ENCODE results near the gene TPRG1L.

TPRG1L gene

DNA sequence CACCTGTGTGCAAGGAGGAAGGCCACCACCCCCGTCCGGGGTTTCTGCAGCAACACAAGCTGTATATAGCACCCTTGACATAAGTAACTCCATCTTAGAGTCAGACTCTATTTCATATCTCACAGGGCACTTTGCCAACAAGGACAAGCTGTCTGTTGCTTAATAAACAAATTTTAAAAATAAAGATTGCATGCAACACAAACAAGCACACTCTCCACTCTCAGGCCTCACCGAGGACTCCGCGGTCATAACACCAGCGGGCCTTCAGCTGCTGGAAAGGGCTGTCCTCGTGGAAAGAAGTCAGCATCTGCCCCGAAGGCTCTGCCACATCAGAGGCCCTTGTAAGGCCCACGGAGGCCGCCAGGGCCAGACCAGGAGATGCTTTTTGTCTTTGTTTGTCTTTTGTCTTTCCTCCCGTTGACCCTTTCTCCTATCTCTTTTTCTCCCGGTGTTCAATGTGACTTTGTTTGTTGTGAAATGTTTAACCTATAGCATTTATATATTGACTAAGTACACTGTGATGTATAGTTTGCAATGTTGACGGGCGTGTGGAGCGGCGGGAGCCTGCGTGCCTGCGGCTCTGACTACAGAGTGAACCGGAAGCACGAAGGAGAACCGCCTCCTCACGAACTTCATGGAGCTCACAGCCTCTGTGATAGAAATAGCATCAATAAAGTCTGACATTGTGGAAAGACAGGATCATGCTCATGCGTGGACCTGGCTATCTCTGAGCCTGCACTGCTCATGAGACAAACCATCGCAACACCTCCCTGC is 37.6 kb upstream of the TPRG1L start:
- Histone ChIP-seq H3K4me3 (ENCODE audit: low read depth, low read length, poor library complexity, severe bottlenecking) (no peak overlapping the region), H3K4me1 (ENCODE audit: insufficient read depth, low read length, severe bottlenecking) (no peaks in the 10 kb centered on the region), H2AFZ (ENCODE audit: low read length) (no peak overlapping the region), H3K27me3 (ENCODE audit: insufficient read depth, low read length) (no peaks in the 10 kb centered on the region), H3K79me2 (ENCODE audit: insufficient read depth, low read length) (no peaks in the 10 kb centered on the region), H3K36me3 (ENCODE audit: insufficient read depth, low read length) (no peaks in the 10 kb centered on the region), H4K20me1 (ENCODE audit: insufficient read depth, low read length) (no peaks in the 10 kb centered on the region), H3K27ac (ENCODE audit: low read depth, low read length, poor library complexity, severe bottlenecking) (no peak overlapping the region), H3F3A (ENCODE audit: insufficient read depth, low read length) (no peaks in the 10 kb centered on the region), H3K9me2 (ENCODE audit: low read depth, low read length) (no peaks in the 10 kb centered on the region), H3K4me2 (ENCODE audit: low read length) (no peak overlapping the region), H3K9ac (ENCODE audit: low read length) (no peak overlapping the region), H3K9me3 (ENCODE audit: low read length) (no peaks in the 10 kb centered on the region)
- TF ChIP-seq EZH2 (IDR thresholded peaks at IDR 0.05; ENCODE audit: borderline replicate concordance, low read length), result no peak
- TF ChIP-seq CTCF (IDR thresholded peaks at IDR 0.05; ENCODE audit: low read length), result no peak

- Histone ChIP-seq H3K4me2 (ENCODE audit: low read length) (no peak overlapping the region), H3K9me2 (ENCODE audit: low read depth, low read length) (no peaks in the 10 kb centered on the region), H2AFZ (ENCODE audit: low read length) (no peak overlapping the region), H3K27me3 (ENCODE audit: insufficient read depth, low read length) (no peaks in the 10 kb centered on the region), H4K20me1 (ENCODE audit: insufficient read depth, low read length) (no peaks in the 10 kb centered on the region), H3K79me2 (ENCODE audit: insufficient read depth, low read length) (no peaks in the 10 kb centered on the region), H3F3A (ENCODE audit: insufficient read depth, low read length) (no peaks in the 10 kb centered on the region), H3K4me3 (ENCODE audit: low read depth, low read length, poor library complexity, severe bottlenecking) (no peak overlapping the region), H3K27ac (ENCODE audit: low read depth, low read length, poor library complexity, severe bottlenecking) (no peak overlapping the region), H3K36me3 (ENCODE audit: insufficient read depth, low read length) (no peaks in the 10 kb centered on the region), H3K4me1 (ENCODE audit: insufficient read depth, low read length, severe bottlenecking) (no peaks in the 10 kb centered on the region), H3K9me3 (ENCODE audit: low read length) (no peaks in the 10 kb centered on the region), H3K9ac (ENCODE audit: low read length) (no peak overlapping the region)
- TF ChIP-seq EZH2 (IDR thresholded peaks at IDR 0.05; ENCODE audit: borderline replicate concordance, low read length) (no peak), CTCF (IDR thresholded peaks at IDR 0.05; ENCODE audit: low read length) (no peak)
Measured at GRCh38 chr1:3588395-3588794, 36.4 kb upstream of the TPRG1L start.

DNA sequence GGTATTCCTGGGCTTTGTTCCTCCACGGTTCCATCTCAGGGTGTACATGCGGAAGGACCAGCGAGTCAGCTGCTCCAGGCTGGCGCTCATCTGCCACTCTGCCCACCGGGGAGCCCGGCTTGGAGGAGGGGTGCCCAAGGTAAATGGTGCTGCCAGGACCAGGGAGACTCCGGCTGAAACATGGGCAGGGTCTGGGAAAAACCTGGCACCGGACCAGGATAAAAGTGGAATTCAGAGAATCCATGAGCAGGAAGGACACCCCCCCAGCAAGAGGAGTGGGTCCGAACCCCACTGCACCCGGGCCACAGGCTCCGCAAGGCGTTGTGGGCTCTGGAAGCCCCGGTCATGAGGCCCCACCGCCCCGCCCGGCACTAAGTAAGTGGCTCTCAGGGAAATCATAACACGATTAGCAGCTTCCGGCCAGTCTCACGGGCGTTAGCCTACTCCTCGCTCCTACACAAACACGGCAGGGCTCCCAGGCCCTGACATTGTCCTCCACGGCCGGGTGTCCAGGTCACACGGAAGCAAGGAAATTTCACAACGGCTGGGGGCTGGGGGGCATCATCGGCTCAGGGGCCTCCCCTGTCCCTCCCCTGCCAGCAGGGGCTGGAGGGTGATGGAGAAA is 34.6 kb upstream of the TPRG1L start:
- Histone ChIP-seq H3K9ac (ENCODE audit: low read length) (no peak overlapping the region), H3K27me3 (ENCODE audit: insufficient read depth, low read length) (no peaks in the 10 kb centered on the region), H3K79me2 (ENCODE audit: insufficient read depth, low read length) (no peaks in the 10 kb centered on the region), H4K20me1 (ENCODE audit: insufficient read depth, low read length) (no peaks in the 10 kb centered on the region), H3K4me2 (ENCODE audit: low read length) (no peak overlapping the region), H3K27ac (ENCODE audit: low read depth, low read length, poor library complexity, severe bottlenecking) (no peak overlapping the region), H3K4me1 (ENCODE audit: insufficient read depth, low read length, severe bottlenecking) (no peaks in the 10 kb centered on the region), H3K9me2 (ENCODE audit: low read depth, low read length) (no peaks in the 10 kb centered on the region), H3K36me3 (ENCODE audit: insufficient read depth, low read length) (no peaks in the 10 kb centered on the region), H3K4me3 (ENCODE audit: low read depth, low read length, poor library complexity, severe bottlenecking) (no peak overlapping the region), H3F3A (ENCODE audit: insufficient read depth, low read length) (no peaks in the 10 kb centered on the region), H3K9me3 (ENCODE audit: low read length) (no peaks in the 10 kb centered on the region), H2AFZ (ENCODE audit: low read length) (no peak overlapping the region)
- TF ChIP-seq CTCF (IDR thresholded peaks at IDR 0.05; ENCODE audit: low read length) (no peak), EZH2 (IDR thresholded peaks at IDR 0.05; ENCODE audit: borderline replicate concordance, low read length) (no peak)

All from OCI-LY1 (cell line).